ENCODE measurements around the gene LONP2. TPM values are rescaled to one million over a fixed set of nuclear protein-coding genes. Genes with fewer than 3 reads are reported as not detected.
A peak's percentile ranks its signal among the peaks of the same experiment; 100 is the strongest.

The LONP2 gene
- total RNA-seq, 2 experiments from 2014 or later: 77.2 to 81.0 TPM

- H3K27me3 ChIP-seq (ENCODE audit: control insufficient read depth in 1 of 2, insufficient read depth in 2 of 2, low read length in 2 of 2): no peaks in the 10 kb centered on the region
- no peaks in the 10 kb centered on the region for H3K36me3 ChIP-seq (ENCODE audit: insufficient read depth, low read length)
- TF ChIP-seq, protein P1, sequence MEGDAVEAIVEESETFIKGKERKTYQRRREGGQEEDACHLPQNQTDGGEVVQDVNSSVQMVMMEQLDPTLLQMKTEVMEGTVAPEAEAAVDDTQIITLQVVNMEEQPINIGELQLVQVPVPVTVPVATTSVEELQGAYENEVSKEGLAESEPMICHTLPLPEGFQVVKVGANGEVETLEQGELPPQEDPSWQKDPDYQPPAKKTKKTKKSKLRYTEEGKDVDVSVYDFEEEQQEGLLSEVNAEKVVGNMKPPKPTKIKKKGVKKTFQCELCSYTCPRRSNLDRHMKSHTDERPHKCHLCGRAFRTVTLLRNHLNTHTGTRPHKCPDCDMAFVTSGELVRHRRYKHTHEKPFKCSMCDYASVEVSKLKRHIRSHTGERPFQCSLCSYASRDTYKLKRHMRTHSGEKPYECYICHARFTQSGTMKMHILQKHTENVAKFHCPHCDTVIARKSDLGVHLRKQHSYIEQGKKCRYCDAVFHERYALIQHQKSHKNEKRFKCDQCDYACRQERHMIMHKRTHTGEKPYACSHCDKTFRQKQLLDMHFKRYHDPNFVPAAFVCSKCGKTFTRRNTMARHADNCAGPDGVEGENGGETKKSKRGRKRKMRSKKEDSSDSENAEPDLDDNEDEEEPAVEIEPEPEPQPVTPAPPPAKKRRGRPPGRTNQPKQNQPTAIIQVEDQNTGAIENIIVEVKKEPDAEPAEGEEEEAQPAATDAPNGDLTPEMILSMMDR (IDR thresholded peaks at IDR 0.05): no peak
- H3K4me1 Mint-ChIP-seq (ENCODE audit: low read depth): no peaks in the 10 kb centered on the region
- H3K27ac ChIP-seq (ENCODE audit: low read depth in 1 of 2, low read length in 2 of 2): no peak overlapping the region
- peak; percentile 52 for ATAC-seq (ENCODE audit: poor library complexity)
- H3K27me3 Mint-ChIP-seq: peaks cover 17% of the 10 kb centered on the region
- H3K4me3 ChIP-seq (ENCODE audit: low read length): no peak overlapping the region
- DNase-seq: peak in 7 of 14 experiments; percentile 2 to 50 (median 16)
- no peaks in the 10 kb centered on the region for H3K4me1 ChIP-seq (ENCODE audit: insufficient read depth, low read length)
- H3K27ac Mint-ChIP-seq: no peak overlapping the region
- CTCF ChIA-PET: no interaction called here
- H3K9me3 Mint-ChIP-seq: no peaks in the 10 kb centered on the region
- no peak overlapping the region for H3K4me3 Mint-ChIP-seq
- no peaks in the 10 kb centered on the region for H3K9me3 ChIP-seq (ENCODE audit: control insufficient read depth in 1 of 2, insufficient read depth in 1 of 2, low read length in 2 of 2)
- POLR2A ChIA-PET: interaction anchor here (0.9 kb wide), 1 partner anchor 391 kb away, joined by 5 read pairs; no protein-coding TSS in a partner anchor
- intact Hi-C loops (cut with DNase I, micrococcal nuclease): loop anchor here (1.0 to 5.0 kb wide), 2 partner anchors 398 to 400 kb away; no protein-coding TSS in a partner anchor
- no peaks in the 10 kb centered on the region for H3K36me3 Mint-ChIP-seq (ENCODE audit: low read depth)
These were observed 12.2 kb upstream of the LONP2 start for GRCh38 chr16:48231727-48232492.

DNA sequence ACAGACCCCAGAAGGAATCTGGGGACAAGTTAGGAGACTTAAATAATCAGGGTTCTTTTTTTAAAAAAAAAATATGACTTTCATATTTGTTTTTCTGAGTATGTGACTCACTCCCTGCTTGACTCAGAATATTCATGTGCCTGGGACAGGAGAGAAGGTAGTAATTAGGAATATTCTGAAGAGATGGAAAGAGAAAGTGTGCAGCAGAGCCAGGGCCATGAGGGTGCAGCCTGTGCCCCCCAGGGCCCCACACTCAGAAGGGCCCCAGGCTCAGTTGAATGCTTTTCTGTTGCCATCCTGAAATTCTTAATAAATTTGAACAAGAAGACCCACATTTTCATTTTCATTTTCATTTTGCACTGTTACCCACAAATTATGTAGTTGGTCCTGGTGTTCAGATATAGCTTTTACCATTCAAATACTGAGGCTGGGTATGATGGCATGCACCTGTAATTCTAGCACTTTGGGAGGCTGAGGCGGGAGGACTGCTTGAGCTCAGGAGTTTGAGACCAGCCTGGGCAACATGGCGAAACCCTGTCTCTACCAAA is 11.5 kb upstream of the LONP2 start:
- no peak for ATAC-seq (ENCODE audit: poor library complexity)
- peaks cover 17% of the 10 kb centered on the region for H3K27me3 Mint-ChIP-seq
- no peaks in the 10 kb centered on the region for H3K4me1 Mint-ChIP-seq (ENCODE audit: low read depth)
- Histone ChIP-seq H3K4me1 (ENCODE audit: insufficient read depth, low read length) (no peaks in the 10 kb centered on the region), H3K4me3 (ENCODE audit: low read length) (no peak overlapping the region), H3K9me3 (ENCODE audit: control insufficient read depth in 1 of 2, insufficient read depth in 1 of 2, low read length in 2 of 2) (no peaks in the 10 kb centered on the region), H3K27ac (ENCODE audit: low read depth in 1 of 2, low read length in 2 of 2) (no peak overlapping the region), H3K36me3 (ENCODE audit: insufficient read depth, low read length) (no peaks in the 10 kb centered on the region), H3K27me3 (ENCODE audit: control insufficient read depth in 1 of 2, insufficient read depth in 2 of 2, low read length in 2 of 2) (no peaks in the 10 kb centered on the region)
- ChIA-PET CTCF (no interaction called here), POLR2A (no interaction called here)
- H3K27ac Mint-ChIP-seq: no peak overlapping the region
- H3K9me3 Mint-ChIP-seq: no peaks in the 10 kb centered on the region
- H3K36me3 Mint-ChIP-seq (ENCODE audit: low read depth): no peaks in the 10 kb centered on the region
- H3K4me3 Mint-ChIP-seq: no peak overlapping the region
- intact Hi-C loops (cut with DNase I, micrococcal nuclease): loop anchor here in 1 of 2 experiments (5.0 kb wide), 1 partner anchor 400 kb away; no protein-coding TSS in a partner anchor
- no peak for DNase-seq
- TF ChIP-seq, protein P1 (IDR thresholded peaks at IDR 0.05): no peak

GRCh38 chr16:48234630-48235029 is 9.5 kb upstream of the LONP2 start:
- Mint-ChIP-seq H3K4me3 (no peak overlapping the region), H3K4me1 (ENCODE audit: low read depth) (no peaks in the 10 kb centered on the region), H3K27ac (no peak overlapping the region), H3K9me3 (no peaks in the 10 kb centered on the region), H3K27me3 (peaks cover 12% of the 10 kb centered on the region), H3K36me3 (ENCODE audit: low read depth) (no peaks in the 10 kb centered on the region)
- Histone ChIP-seq H3K4me1 (ENCODE audit: insufficient read depth, low read length) (no peaks in the 10 kb centered on the region), H3K4me3 (ENCODE audit: low read length) (no peak overlapping the region), H3K9me3 (ENCODE audit: control insufficient read depth in 1 of 2, insufficient read depth in 1 of 2, low read length in 2 of 2) (no peaks in the 10 kb centered on the region), H3K36me3 (ENCODE audit: insufficient read depth, low read length) (no peaks in the 10 kb centered on the region), H3K27ac (ENCODE audit: low read depth in 1 of 2, low read length in 2 of 2) (no peak overlapping the region), H3K27me3 (ENCODE audit: control insufficient read depth in 1 of 2, insufficient read depth in 2 of 2, low read length in 2 of 2) (no peaks in the 10 kb centered on the region)
- ChIA-PET POLR2A (interaction anchor here (1.2 kb wide), 1 partner anchor 84 kb away, joined by 3 read pairs; no protein-coding TSS in a partner anchor), CTCF (no interaction called here)
- intact Hi-C loops (cut with DNase I, micrococcal nuclease): loop anchor here in 1 of 2 experiments (5.0 kb wide), 1 partner anchor 398 kb away; no protein-coding TSS in a partner anchor
- no peak for ATAC-seq (ENCODE audit: poor library complexity)
- TF ChIP-seq, protein P1 (IDR thresholded peaks at IDR 0.05): no peak
- no peak for DNase-seq
